Measurements from ENCODE around the gene ADGRG1. TPM values are rescaled to one million over a fixed set of nuclear protein-coding genes. Genes with fewer than 3 reads are reported as not detected.

The ADGRG1 gene
- total RNA-seq, 1 donor from 2014 or later, result 13.9 TPM

- Histone ChIP-seq H3K27ac (ENCODE audit: low read depth, low read length) (no peak overlapping the region), H2AFZ (ENCODE audit: low read depth, low read length) (no peak overlapping the region), H3K4me3 (ENCODE audit: insufficient read depth, low read depth, low read length) (no peak overlapping the region), H3K9me3 (ENCODE audit: insufficient read depth, low read depth, low read length) (no peaks in the 10 kb centered on the region), H3K9ac (ENCODE audit: low read length) (no peak overlapping the region), H3K4me2 (ENCODE audit: low read length) (no peak overlapping the region), H3K36me3 (ENCODE audit: insufficient read depth, low read length) (no peaks in the 10 kb centered on the region), H3K27me3 (ENCODE audit: insufficient read depth, low read length) (peaks cover under 1% of the 10 kb centered on the region), H3K4me1 (ENCODE audit: insufficient read depth, low read length) (no peaks in the 10 kb centered on the region), H3K79me2 (ENCODE audit: insufficient read depth, low read length) (no peaks in the 10 kb centered on the region), H4K20me1 (ENCODE audit: insufficient read depth, low read length) (no peaks in the 10 kb centered on the region)
- Mint-ChIP-seq H3K4me1 (ENCODE audit: low read depth, unreplicated experiment) (no peaks in the 10 kb centered on the region), H3K9me3 (ENCODE audit: unreplicated experiment) (no peaks in the 10 kb centered on the region), H3K4me3 (ENCODE audit: unreplicated experiment) (no peak overlapping the region), H3K36me3 (ENCODE audit: low read depth, unreplicated experiment) (no peaks in the 10 kb centered on the region), H3K27me3 (ENCODE audit: low read depth, unreplicated experiment) (peaks cover 7% of the 10 kb centered on the region), H3K27ac (ENCODE audit: unreplicated experiment) (no peak overlapping the region)
- TF ChIP-seq EZH2 (IDR thresholded peaks at IDR 0.05; ENCODE audit: insufficient read depth, low read length) (no peak), CTCF (IDR thresholded peaks at IDR 0.05; ENCODE audit: insufficient read depth, low read depth, low read length) (no peak)
- no peak for FAIRE-seq
- no peak for DNase-seq (ENCODE audit: low read depth)
Measured at GRCh38 chr16:57667526-57668262, 39.3 kb downstream of the ADGRG1 start.

- no peak within 1 kb of the TSS for H3K27ac ChIP-seq (ENCODE audit: low read depth, low read length)
Measured at GRCh38 chr16:57668263-57668571, 39.8 kb downstream of the ADGRG1 start, which contains the start of gene ADGRG3. TSS of gene ADGRG3 (plus strand) at chr16:57668306. CDS start at chr16:57668348, 42 bp downstream.

More at GRCh38 chr16:57668263-57668571, 39.8 kb downstream of the ADGRG1 start, which contains the start of gene ADGRG3:
- Histone ChIP-seq H3K9me3 (ENCODE audit: insufficient read depth, low read depth, low read length) (no peaks in the 10 kb centered on the region), H4K20me1 (ENCODE audit: insufficient read depth, low read length) (no peaks in the 10 kb centered on the region), H3K4me2 (ENCODE audit: low read length) (no peak within 1 kb of the TSS), H3K36me3 (ENCODE audit: insufficient read depth, low read length) (no peaks in the 10 kb centered on the region), H3K4me1 (ENCODE audit: insufficient read depth, low read length) (no peaks in the 10 kb centered on the region), H3K4me3 (ENCODE audit: insufficient read depth, low read depth, low read length) (no peak within 1 kb of the TSS), H3K9ac (ENCODE audit: low read length) (no peak within 1 kb of the TSS), H3K79me2 (ENCODE audit: insufficient read depth, low read length) (no peaks in the 10 kb centered on the region), H2AFZ (ENCODE audit: low read depth, low read length) (no peak within 1 kb of the TSS), H3K27me3 (ENCODE audit: insufficient read depth, low read length) (peaks cover 5% of the 10 kb centered on the region)
- H3K4me1 Mint-ChIP-seq (ENCODE audit: low read depth, unreplicated experiment), result no peaks in the 10 kb centered on the region
- no peak within 1 kb of the TSS for H3K27ac Mint-ChIP-seq (ENCODE audit: unreplicated experiment)
- H3K4me3 Mint-ChIP-seq (ENCODE audit: unreplicated experiment), result no peak within 1 kb of the TSS
- FAIRE-seq (no peak), DNase-seq (ENCODE audit: low read depth) (no peak)
- no peaks in the 10 kb centered on the region for H3K9me3 Mint-ChIP-seq (ENCODE audit: unreplicated experiment)
- H3K27me3 Mint-ChIP-seq (ENCODE audit: low read depth, unreplicated experiment), result peaks cover 12% of the 10 kb centered on the region
- no peaks in the 10 kb centered on the region for H3K36me3 Mint-ChIP-seq (ENCODE audit: low read depth, unreplicated experiment)
- no peak for TF ChIP-seq EZH2 (IDR thresholded peaks at IDR 0.05; ENCODE audit: insufficient read depth, low read length)
- no peak for TF ChIP-seq CTCF (IDR thresholded peaks at IDR 0.05; ENCODE audit: insufficient read depth, low read depth, low read length)
